PC-3 (cell line): Measurements from ENCODE around the gene DVL1. TPM values are rescaled to one million over a fixed set of nuclear protein-coding genes. Genes with fewer than 3 reads are reported as not detected.

Source experiments
- ATAC-seq: fragments of 200-7000 bp; cut with Tn5 transposase; 2 replicates; pipeline ENCODE4 v1.9.1; 2020; ENCODE audit warnings: mild to moderate bottlenecking, moderate library complexity
- BruUV-seq: library from RNA; stranded (reverse); fragments of 400-500 nt; replicated peaks from 2 replicates; lab custom pipeline; 2021; lab: Mats Ljungman, UMichigan
- CTCF ChIA-PET: fragments of 300-600 bp; sonication (Branson Sonifier 250); formaldehyde crosslinking; loops from one replicate; lab custom pipeline; 2022; ENCODE audit warnings: antibody characterized with exemption; lab: Charles Lee
- POLR2A ChIA-PET: fragments of 300-600 bp; sonication (Branson Sonifier 250); formaldehyde crosslinking; loops from one replicate; lab custom pipeline; 2022; ENCODE audit warnings: antibody characterized with exemption; ENCODE audit not compliant: unreplicated experiment; lab: Charles Lee
- DNase-seq: peaks from one replicate; pipeline ENCODE4 v3.0.0-alpha.2; 2015
- H2AFZ ChIP-seq: fragments of 300-600 bp; sonication (generic); 2 replicates; pipeline ENCODE4 v1.6.0; 2016; ENCODE audit warnings: antibody characterized with exemption, low read length
- H3F3A ChIP-seq: fragments of 300-600 bp; sonication (generic); one replicate; pipeline ENCODE4 v1.6.0; 2017; ENCODE audit warnings: antibody characterized with exemption, low read length, control low read depth, mild to moderate bottlenecking; ENCODE audit not compliant: unreplicated experiment
- H3K27ac ChIP-seq: fragments of 300-600 bp; sonication (generic); 2 replicates; pipeline ENCODE4 v1.5.1; 2016; ENCODE audit warnings: mild to moderate bottlenecking, low read length
- H3K27me3 ChIP-seq: fragments of 300-600 bp; sonication (generic); 2 replicates; pipeline ENCODE4 v1.6.1; 2016; ENCODE audit warnings: low read length, mixed read lengths
- H3K36me3 ChIP-seq: fragments of 300-600 bp; sonication (generic); 2 replicates; pipeline ENCODE4 v1.6.1; 2016; ENCODE audit warnings: low read depth, mixed run types, low read length, mixed read lengths
- H3K4me1 ChIP-seq: fragments of 300-600 bp; sonication (generic); 2 replicates; pipeline ENCODE4 v1.5.1; 2016; ENCODE audit warnings: low read length; ENCODE audit not compliant: insufficient read depth
- H3K4me2 ChIP-seq: fragments of 300-600 bp; sonication (generic); 2 replicates; pipeline ENCODE4 v1.6.0; 2016; ENCODE audit warnings: low read length
- H3K4me3 ChIP-seq: fragments of 300-600 bp; sonication (generic); 2 replicates; pipeline ENCODE4 v1.5.1; 2016; ENCODE audit warnings: mild to moderate bottlenecking, low read length, mixed read lengths
- H3K79me2 ChIP-seq: fragments of 300-600 bp; sonication (generic); 2 replicates; pipeline ENCODE4 v1.6.1; 2017; ENCODE audit warnings: low read length, mixed read lengths
- H3K9ac ChIP-seq: fragments of 300-600 bp; sonication (generic); 2 replicates; pipeline ENCODE4 v1.6.0; 2016; ENCODE audit warnings: mild to moderate bottlenecking, low read length
- H3K9me2 ChIP-seq: fragments of 300-600 bp; sonication (generic); replicated peaks from 2 replicates; pipeline ENCODE4 v1.6.1; 2016; ENCODE audit warnings: mixed run types, low read length, mixed read lengths
- H3K9me3 ChIP-seq: fragments of 300-600 bp; sonication (generic); 2 replicates; pipeline ENCODE4 v1.6.1; 2016; ENCODE audit warnings: low read length, mixed read lengths
- H4K20me1 ChIP-seq: fragments of 300-600 bp; sonication (generic); 2 replicates; pipeline ENCODE4 v1.6.1; 2016; ENCODE audit warnings: low read length, mixed read lengths
- EZH2 ChIP-seq: fragments of 300-600 bp; sonication (generic); IDR thresholded peaks from one replicate; pipeline ENCODE4 v1.6.1; 2017; ENCODE audit warnings: antibody characterized with exemption, mild to moderate bottlenecking, low read length; ENCODE audit not compliant: unreplicated experiment
- EZH2phosphoT487 ChIP-seq: fragments of 300-600 bp; sonication (generic); IDR thresholded peaks from 2 replicates; pipeline ENCODE4 v1.6.1; 2018; ENCODE audit warnings: mild to moderate bottlenecking, antibody characterized with exemption, low read length, borderline replicate concordance
- intact Hi-C: fragments of 100-400 bp; cut with micrococcal nuclease; formaldehyde crosslinking; loops from 2 replicates; pipeline ENCODE4 v1.9.0; 2023
- microRNA-seq: library from miRNA; unstranded; fragments of <30 nt; microRNA quantifications from one replicate; pipeline ENCODE4 v1.1.0, GENCODE V29; 2020; ENCODE audit not compliant: unreplicated experiment
- total RNA-seq: library from RNA; depleted of rRNA; stranded (reverse); fragments of >200 nt; gene quantifications from 2 replicates; pipeline ENCODE4 v1.2.3, GENCODE V29; 2014; rRNA removed
- TF ChIP-seq, protein P1 (sequence below): fragments of 300-600 bp; sonication (generic); conservative IDR thresholded peaks from 2 replicates; pipeline ENCODE4 v1.5.1; 2017; ENCODE audit warnings: antibody characterized with exemption, low read depth, mild to moderate bottlenecking, low read length

The DVL1 gene
- total RNA-seq, 1 experiment from 2014 or later, result 626 TPM

DNA sequence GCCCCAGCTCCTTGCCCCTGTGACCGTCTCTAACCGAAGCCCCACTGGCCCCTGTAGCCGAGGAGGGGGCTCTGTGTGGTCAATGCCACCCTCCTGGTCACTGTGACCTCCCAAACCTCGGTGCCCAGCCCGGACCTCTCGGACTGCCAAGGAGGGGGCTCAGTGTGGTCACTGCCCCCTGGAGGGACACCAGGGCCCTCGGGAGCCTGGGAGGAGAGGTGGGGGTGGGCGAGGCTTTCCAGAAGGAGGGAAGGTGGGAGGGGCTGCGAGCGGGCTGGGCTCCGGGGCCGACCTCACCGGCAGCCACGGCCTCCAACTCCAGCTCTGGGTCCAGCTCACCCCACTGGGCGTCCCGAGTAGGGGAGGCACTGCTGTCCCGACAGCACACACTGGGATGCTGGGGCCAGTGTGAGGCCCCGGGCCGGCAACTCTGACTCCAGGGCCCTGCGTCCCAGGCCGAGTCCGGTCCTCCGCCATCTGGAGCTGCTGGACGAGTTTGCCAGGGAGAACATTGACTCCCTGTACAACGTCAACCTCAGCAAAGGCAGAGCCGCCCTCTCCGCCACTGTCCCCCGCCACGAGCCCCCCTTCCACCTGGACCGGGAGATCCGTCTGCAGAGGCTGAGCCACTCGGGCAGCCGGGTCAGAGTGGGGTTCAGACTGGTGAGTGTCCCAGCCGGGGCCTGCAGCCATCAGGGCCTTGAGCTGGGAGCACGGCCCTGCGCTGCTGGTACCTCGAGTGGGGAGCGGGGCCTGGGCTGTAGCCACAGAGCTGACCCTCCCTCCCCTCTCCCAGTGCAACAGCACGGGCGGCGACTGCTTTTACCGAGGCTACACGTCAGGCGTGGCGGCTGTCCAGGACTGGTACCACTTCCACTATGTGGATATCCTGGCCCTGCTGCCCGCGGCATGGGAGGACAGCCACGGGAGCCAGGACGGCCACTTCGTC lies 62.6 kb downstream of the DVL1 start:
- H3K27ac ChIP-seq, result no peak overlapping the region
- H3K79me2 ChIP-seq, result no peaks in the 10 kb centered on the region
- ATAC-seq, result no peak
- ChIA-PET POLR2A (no interaction called here), CTCF (no interaction called here)
- no peaks in the 10 kb centered on the region for H3K9me2 ChIP-seq
- no peak for TF ChIP-seq EZH2
- TF ChIP-seq, protein P1, sequence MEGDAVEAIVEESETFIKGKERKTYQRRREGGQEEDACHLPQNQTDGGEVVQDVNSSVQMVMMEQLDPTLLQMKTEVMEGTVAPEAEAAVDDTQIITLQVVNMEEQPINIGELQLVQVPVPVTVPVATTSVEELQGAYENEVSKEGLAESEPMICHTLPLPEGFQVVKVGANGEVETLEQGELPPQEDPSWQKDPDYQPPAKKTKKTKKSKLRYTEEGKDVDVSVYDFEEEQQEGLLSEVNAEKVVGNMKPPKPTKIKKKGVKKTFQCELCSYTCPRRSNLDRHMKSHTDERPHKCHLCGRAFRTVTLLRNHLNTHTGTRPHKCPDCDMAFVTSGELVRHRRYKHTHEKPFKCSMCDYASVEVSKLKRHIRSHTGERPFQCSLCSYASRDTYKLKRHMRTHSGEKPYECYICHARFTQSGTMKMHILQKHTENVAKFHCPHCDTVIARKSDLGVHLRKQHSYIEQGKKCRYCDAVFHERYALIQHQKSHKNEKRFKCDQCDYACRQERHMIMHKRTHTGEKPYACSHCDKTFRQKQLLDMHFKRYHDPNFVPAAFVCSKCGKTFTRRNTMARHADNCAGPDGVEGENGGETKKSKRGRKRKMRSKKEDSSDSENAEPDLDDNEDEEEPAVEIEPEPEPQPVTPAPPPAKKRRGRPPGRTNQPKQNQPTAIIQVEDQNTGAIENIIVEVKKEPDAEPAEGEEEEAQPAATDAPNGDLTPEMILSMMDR, result no peak
- no peak for TF ChIP-seq EZH2phosphoT487
- H3K4me2 ChIP-seq, result no peak overlapping the region
- intact Hi-C loops, result no loop called here
- BruUV-seq, result no TSS peak
- H4K20me1 ChIP-seq, result no peaks in the 10 kb centered on the region
- no peaks in the 10 kb centered on the region for H3K9me3 ChIP-seq
- no peak overlapping the region for H3K4me3 ChIP-seq
- no peak overlapping the region for H3K9ac ChIP-seq
- H3K27me3 ChIP-seq, result no peaks in the 10 kb centered on the region
- H3K4me1 ChIP-seq, result peaks cover 30% of the 10 kb centered on the region
- H3F3A ChIP-seq, result no peaks in the 10 kb centered on the region
- DNase-seq, result no peak
- no peaks in the 10 kb centered on the region for H3K36me3 ChIP-seq
- no peak overlapping the region for H2AFZ ChIP-seq

DNA sequence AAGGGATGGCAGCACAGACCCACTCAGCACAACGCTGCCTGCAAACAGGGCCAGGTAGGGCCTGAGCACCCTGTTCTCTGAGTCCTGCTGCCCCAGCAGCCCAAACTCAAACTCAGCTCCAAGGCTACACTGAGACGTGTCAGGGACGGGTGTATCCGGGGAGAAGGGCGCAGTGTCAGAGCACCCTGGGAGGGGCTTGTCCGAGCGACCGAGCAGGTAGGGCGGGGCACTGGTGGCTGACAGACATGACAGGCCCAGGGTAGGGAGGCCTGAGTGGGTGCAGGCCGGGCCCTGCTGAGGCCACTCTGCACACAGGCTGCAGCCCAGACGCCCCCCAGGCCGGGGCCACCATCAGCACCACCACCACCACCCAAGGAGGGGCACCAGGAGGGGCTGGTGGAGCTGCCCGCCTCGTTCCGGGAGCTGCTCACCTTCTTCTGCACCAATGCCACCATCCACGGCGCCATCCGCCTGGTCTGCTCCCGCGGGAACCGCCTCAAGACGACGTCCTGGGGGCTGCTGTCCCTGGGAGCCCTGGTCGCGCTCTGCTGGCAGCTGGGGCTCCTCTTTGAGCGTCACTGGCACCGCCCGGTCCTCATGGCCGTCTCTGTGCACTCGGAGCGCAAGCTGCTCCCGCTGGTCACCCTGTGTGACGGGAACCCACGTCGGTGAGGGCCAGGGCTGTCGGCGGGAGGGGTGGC lies 63.5 kb downstream of the DVL1 start:
- Histone ChIP-seq H3K9me3 (no peaks in the 10 kb centered on the region), H3K4me1 (peaks cover 27% of the 10 kb centered on the region), H3K36me3 (no peaks in the 10 kb centered on the region), H3K79me2 (no peaks in the 10 kb centered on the region), H2AFZ (no peak overlapping the region), H3K4me3 (no peak overlapping the region), H3K9ac (no peak overlapping the region), H4K20me1 (no peaks in the 10 kb centered on the region), H3K9me2 (no peaks in the 10 kb centered on the region), H3F3A (no peaks in the 10 kb centered on the region), H3K27ac (no peak overlapping the region), H3K4me2 (no peak overlapping the region), H3K27me3 (no peaks in the 10 kb centered on the region)
- no peak for DNase-seq
- ATAC-seq, result no peak
- ChIA-PET POLR2A (no interaction called here), CTCF (interaction anchor here (0.6 kb wide), 1 partner anchor 22 kb away, joined by 3 read pairs; no protein-coding TSS in a partner anchor)
- no TSS peak for BruUV-seq
- TF ChIP-seq EZH2phosphoT487, result no peak
- TF ChIP-seq, protein P1, result no peak
- TF ChIP-seq EZH2, result no peak
- intact Hi-C loops, result no loop called here

Small RNAs within 50 kb of the gene (microRNA-seq; reads per million reads assigned to microRNA genes)
- gene MIR6726 (3.3 reads per million, percentile 9 among the genes with 10 or more reads in this experiment), gene MIR6727 (not detected), gene MIR6808 (1.3 reads per million)

Other genes starting within 250 kb of the DVL1 start
- gene C1orf159, start 233.3 kb downstream of the DVL1 start, total RNA-seq, result 61.7 and 78.0 TPM in 2 replicates
- 0.36 and 0.46 TPM in 2 replicates for gene TTLL10, start 175.5 kb downstream of the DVL1 start, total RNA-seq
- 87.2 and 120 TPM in 2 replicates for gene TNFRSF18, start 142.8 kb downstream of the DVL1 start, total RNA-seq
- 0.11 and 0.17 TPM in 2 replicates for gene TNFRSF4, start 135.3 kb downstream of the DVL1 start, total RNA-seq
- 254 and 317 TPM in 2 replicates for gene SDF4, start 117.4 kb downstream of the DVL1 start, total RNA-seq
- 74.0 and 92.2 TPM in 2 replicates for gene B3GALT6, start 117.2 kb downstream of the DVL1 start, total RNA-seq
- 2.8 and 3.9 TPM in 2 replicates for gene C1QTNF12, start 102.7 kb downstream of the DVL1 start, total RNA-seq
- 182 and 200 TPM in 2 replicates for gene UBE2J2, start 75.6 kb downstream of the DVL1 start, total RNA-seq
- gene SCNN1D, start 69.0 kb downstream of the DVL1 start, total RNA-seq, result 4.2 and 5.3 TPM in 2 replicates
- gene ACAP3, start 41.5 kb downstream of the DVL1 start, total RNA-seq, result 116 and 178 TPM in 2 replicates
- 132 and 142 TPM in 2 replicates for gene PUSL1, start 40.8 kb downstream of the DVL1 start, total RNA-seq
- gene INTS11, start 24.8 kb downstream of the DVL1 start, total RNA-seq, result 254 and 324 TPM in 2 replicates
- 141 and 168 TPM in 2 replicates for gene CPTP, start 24.6 kb downstream of the DVL1 start, total RNA-seq
- gene TAS1R3, start 18.1 kb downstream of the DVL1 start, total RNA-seq, result 1.9 and 4.3 TPM in 2 replicates
- gene MXRA8, start 9.1 kb upstream of the DVL1 start, total RNA-seq, result 25.3 and 29.0 TPM in 2 replicates
- 823 and 1,067 TPM in 2 replicates for gene AURKAIP1, start 25.8 kb upstream of the DVL1 start, total RNA-seq
- gene CCNL2, start 49.9 kb upstream of the DVL1 start, total RNA-seq, result 356 and 385 TPM in 2 replicates
- gene MRPL20, start 57.9 kb upstream of the DVL1 start, total RNA-seq, result 439 and 506 TPM in 2 replicates
- 0.18 and 1.1 TPM in 2 replicates for gene ANKRD65, start 71.9 kb upstream of the DVL1 start, total RNA-seq
- gene VWA1, start 86.3 kb upstream of the DVL1 start, total RNA-seq, result 59.1 and 74.5 TPM in 2 replicates
- 0.29 and 1.4 TPM in 2 replicates for gene ATAD3C, start 100.3 kb upstream of the DVL1 start, total RNA-seq
- gene ATAD3B, start 122.3 kb upstream of the DVL1 start, total RNA-seq, result 140 and 190 TPM in 2 replicates
- gene ATAD3A, start 162.7 kb upstream of the DVL1 start, total RNA-seq, result 186 and 243 TPM in 2 replicates
- gene TMEM240, start 191.2 kb upstream of the DVL1 start, total RNA-seq, result 0.87 and 2.0 TPM in 2 replicates
- 283 and 310 TPM in 2 replicates for gene SSU72, start 225.4 kb upstream of the DVL1 start, total RNA-seq